ENCODE results near the gene CANT1.
"Not testable (repeated sequence)": the region's sequence is repeated elsewhere in the genome, so short reads cannot be mapped to it uniquely, and the experiment has no call there.

Gene CANT1

GRCh38 chr17:78977681-78977943 is 32.0 kb downstream of the CANT1 start:
- DNase-seq (ENCODE audit: low read depth in 2 of 2), result no peak

- no peak for DNase-seq (ENCODE audit: low read depth in 2 of 2)
These were observed 32.5 kb downstream of the CANT1 start for GRCh38 chr17:78976907-78977680.

GRCh38 chr17:78974635-78975591 is 34.7 kb downstream of the CANT1 start:
- DNase-seq (ENCODE audit: low read depth in 2 of 2), result no peak

- DNase-seq (ENCODE audit: low read depth in 2 of 2), result no peak
These were observed 35.6 kb downstream of the CANT1 start for GRCh38 chr17:78973792-78974520.

GRCh38 chr17:78973196-78973595 is 36.4 kb downstream of the CANT1 start:
- no peak for DNase-seq (ENCODE audit: low read depth in 2 of 2)

- DNase-seq (ENCODE audit: low read depth in 2 of 2), result no peak
These were observed 37.0 kb downstream of the CANT1 start for GRCh38 chr17:78972507-78973105.

GRCh38 chr17:78971756-78972506 is 37.6 kb downstream of the CANT1 start:
- DNase-seq (ENCODE audit: low read depth in 2 of 2), result no peak

- peak; percentile 54 to 75 for DNase-seq (ENCODE audit: low read depth in 2 of 2)
These were observed 38.5 kb downstream of the CANT1 start for GRCh38 chr17:78970834-78971755.

GRCh38 chr17:78969865-78970264 is 39.7 kb downstream of the CANT1 start:
- no peak for DNase-seq (ENCODE audit: low read depth in 2 of 2)

- no peak for DNase-seq (ENCODE audit: low read depth in 2 of 2)
These were observed 41.7 kb downstream of the CANT1 start for GRCh38 chr17:78967782-78968362.

GRCh38 chr17:78966910-78967600 is 42.5 kb downstream of the CANT1 start:
- no peak for DNase-seq (ENCODE audit: low read depth in 2 of 2)

- no peak for DNase-seq (ENCODE audit: low read depth in 2 of 2)
These were observed 43.3 kb downstream of the CANT1 start for GRCh38 chr17:78966123-78966813.

GRCh38 chr17:78965491-78965924 is 44.1 kb downstream of the CANT1 start:
- no peak for DNase-seq (ENCODE audit: low read depth in 2 of 2)

- no peak for DNase-seq (ENCODE audit: low read depth in 2 of 2)
These were observed 46.2 kb downstream of the CANT1 start for GRCh38 chr17:78963378-78963777.

- DNase-seq (ENCODE audit: low read depth in 2 of 2), result not testable (repeated sequence)
These were observed 46.6 kb downstream of the CANT1 start for GRCh38 chr17:78962984-78963348.

GRCh38 chr17:78962345-78962983 is 47.1 kb downstream of the CANT1 start:
- DNase-seq (ENCODE audit: low read depth in 2 of 2), result no peak

GRCh38 chr17:78961571-78961970 is 48.0 kb downstream of the CANT1 start:
- no peak for DNase-seq (ENCODE audit: low read depth in 2 of 2)

GRCh38 chr17:78960928-78961327 is 48.6 kb downstream of the CANT1 start:
- no peak for DNase-seq (ENCODE audit: low read depth in 2 of 2)

Measured in stimulated activated CD4-positive, alpha-beta T cell treated with anti-CD3 and anti-CD28 coated beads, Interleukin-1b, Interleukin-23, amount 100 ng/mL, for 1 hour (primary cell).